Fibroblast of lung (primary cell): ENCODE results near the gene SLC34A3. TPM values are rescaled to one million over a fixed set of nuclear protein-coding genes. Genes with fewer than 3 reads are reported as not detected.

Source experiments
- DNase-seq, 2 donors: peaks; one replicate each; pipeline versions ENCODE4 v3.0.0 to v3.0.0-alpha.2; 2010; ENCODE audit warnings: low read depth in 2 of 2
- H2AFZ ChIP-seq: 2 replicates; pipeline ENCODE4 v1.5.1; 2012; ENCODE audit warnings: low read length, control low read depth, inconsistent platforms
- H3K27ac ChIP-seq: 2 replicates; pipeline ENCODE4 v1.5.1; 2011; ENCODE audit warnings: low read length, control low read depth; ENCODE audit not compliant: insufficient read depth
- H3K27me3 ChIP-seq: 2 replicates; pipeline ENCODE4 v1.5.1; 2011; ENCODE audit warnings: mild to moderate bottlenecking, low read length; ENCODE audit not compliant: control insufficient read depth, insufficient read depth
- H3K36me3 ChIP-seq: 2 replicates; pipeline ENCODE4 v1.5.1; 2011; ENCODE audit warnings: low read length; ENCODE audit not compliant: control insufficient read depth, insufficient read depth
- H3K4me1 ChIP-seq: 2 replicates; pipeline ENCODE4 v1.5.1; 2011; ENCODE audit warnings: low read length; ENCODE audit not compliant: control insufficient read depth, insufficient read depth; ENCODE audit errors: extremely low read depth
- H3K4me2 ChIP-seq: 2 replicates; pipeline ENCODE4 v1.5.1; 2011; ENCODE audit warnings: low read length, control low read depth; ENCODE audit not compliant: insufficient read depth; ENCODE audit errors: extremely low read depth
- H3K4me3 ChIP-seq, 4 experiments: fragments of 200-600 bp in 1 of 4; sonication (generic) in 1 of 4; replicated peaks in 1 of 4; 2 replicates each; pipeline ENCODE4 v1.5.1; 2011 to 2016; ENCODE audit warnings: low read length in 4 of 4, low read depth in 3 of 4, mild to moderate bottlenecking in 3 of 4, control low read depth in 2 of 4, inconsistent platforms in 1 of 4, mixed read lengths in 1 of 4; ENCODE audit not compliant: insufficient read depth in 1 of 4; ENCODE audit errors: control extremely low read depth in 1 of 4
- H3K79me2 ChIP-seq: 2 replicates; pipeline ENCODE4 v1.5.1; 2012; ENCODE audit warnings: mild to moderate bottlenecking, low read length, inconsistent platforms; ENCODE audit not compliant: control insufficient read depth, insufficient read depth
- H3K9ac ChIP-seq: 2 replicates; pipeline ENCODE4 v1.5.1; 2011; ENCODE audit warnings: mild to moderate bottlenecking, low read length, control low read depth; ENCODE audit not compliant: insufficient read depth
- H3K9me3 ChIP-seq: 2 replicates; pipeline ENCODE4 v1.5.1; 2012; ENCODE audit warnings: low read depth, low read length; ENCODE audit not compliant: control insufficient read depth, insufficient read depth
- H4K20me1 ChIP-seq: 2 replicates; pipeline ENCODE4 v1.5.1; 2011; ENCODE audit warnings: low read length; ENCODE audit not compliant: control insufficient read depth, insufficient read depth; ENCODE audit errors: extremely low read depth
- CTCF ChIP-seq, 2 donors: IDR thresholded peaks in 1 of 2; conservative IDR thresholded peaks in 1 of 2; 1 replicate in 1 of 2; 2 replicates in 1 of 2; pipeline ENCODE4 v1.5.1; 2011 to 2012; ENCODE audit warnings: low read length in 2 of 2, control low read depth in 1 of 2, inconsistent platforms in 1 of 2, low read depth in 1 of 2, mild to moderate bottlenecking in 1 of 2
- EZH2 ChIP-seq: IDR thresholded peaks from 2 replicates; pipeline ENCODE4 v1.5.1; 2012; ENCODE audit warnings: low read length, control low read depth, mild to moderate bottlenecking; ENCODE audit errors: missing control alignments
- polyA minus RNA-seq: library from RNA; depleted of rRNA, polyadenylated mRNA; stranded (reverse); fragments of >200 nt; gene quantifications from 2 replicates; pipeline ENCODE4 v1.2.3, GENCODE V29; 2011; ENCODE audit warnings: low replicate concordance
- polyA plus RNA-seq, 2 donors: library from polyadenylated mRNA; depleted of rRNA in 1 of 2; stranded (reverse) in 1 of 2; unstranded in 1 of 2; fragments of >200 nt; gene quantifications; 2 replicates each; pipeline ENCODE4 v1.2.1, GENCODE V29; 2011 to 2012; ENCODE audit warnings: missing spikeins in 1 of 2
- total RNA-seq: library from RNA; depleted of rRNA; stranded (reverse); fragments of >200 nt; gene quantifications from 2 replicates; pipeline ENCODE4 v1.2.1, GENCODE V29; 2014

Gene SLC34A3
- total RNA-seq (not detected in 2 replicates), polyA plus RNA-seq (not detected in 2 replicates), polyA minus RNA-seq (not detected in 2 replicates)
- polyA plus RNA-seq (2012): not detected in 2 replicates

GRCh38 chr9:137230705-137231371, at the start of gene SLC34A3:
SLC34A3 (plus strand) TSS chr9:137230901; CDS start chr9:137231703, 802 bp downstream.
- Histone ChIP-seq H3K9me3 (no peaks in the 10 kb centered on the region), H3K36me3 (no peaks in the 10 kb centered on the region), H3K27me3 (no peaks in the 10 kb centered on the region), H3K4me1 (no peaks in the 10 kb centered on the region), H4K20me1 (no peaks in the 10 kb centered on the region), H2AFZ (no peak within 1 kb of the TSS), H3K79me2 (no peaks in the 10 kb centered on the region), H3K27ac (no peak within 1 kb of the TSS), H3K4me2 (no peak within 1 kb of the TSS), H3K9ac (no peak within 1 kb of the TSS), H3K4me3 (no peak within 1 kb of the TSS)
- TF ChIP-seq CTCF (conservative IDR thresholded peaks at IDR 0.05 in 1 of 2, IDR thresholded peaks at IDR 0.05 in 1 of 2; ENCODE audit: low read depth in 1 of 2, low read length in 2 of 2) (no peak), EZH2 (no peak)
- no peak for DNase-seq

- peaks cover 2% of the 10 kb centered on the region for H3K4me1 ChIP-seq
- H3K79me2 ChIP-seq: no peaks in the 10 kb centered on the region
- no peak overlapping the region for H2AFZ ChIP-seq
- H3K9ac ChIP-seq: no peak overlapping the region
- no peak overlapping the region for H3K27ac ChIP-seq
- H3K9me3 ChIP-seq: no peaks in the 10 kb centered on the region
- H3K4me2 ChIP-seq: no peak overlapping the region
- TF ChIP-seq EZH2 (no peak), CTCF (conservative IDR thresholded peaks at IDR 0.05 in 1 of 2, IDR thresholded peaks at IDR 0.05 in 1 of 2; ENCODE audit: low read depth in 1 of 2, low read length in 2 of 2) (no peak)
- no peak overlapping the region for H3K4me3 ChIP-seq
- H3K36me3 ChIP-seq: peaks cover 42% of the 10 kb centered on the region
- DNase-seq: no peak
- H3K27me3 ChIP-seq: no peaks in the 10 kb centered on the region
- H4K20me1 ChIP-seq: no peaks in the 10 kb centered on the region
Observed at GRCh38 chr9:137181680-137182079, 49.0 kb upstream of the SLC34A3 start.

- Histone ChIP-seq H3K4me3 (no peak overlapping the region), H2AFZ (no peak overlapping the region), H3K4me1 (peaks cover 13% of the 10 kb centered on the region), H4K20me1 (no peaks in the 10 kb centered on the region), H3K27ac (no peak overlapping the region), H3K9me3 (no peaks in the 10 kb centered on the region), H3K27me3 (no peaks in the 10 kb centered on the region), H3K9ac (no peak overlapping the region), H3K36me3 (peaks cover 39% of the 10 kb centered on the region), H3K4me2 (no peak overlapping the region), H3K79me2 (peaks cover 11% of the 10 kb centered on the region)
- TF ChIP-seq EZH2 (no peak), CTCF (conservative IDR thresholded peaks at IDR 0.05 in 1 of 2, IDR thresholded peaks at IDR 0.05 in 1 of 2; ENCODE audit: low read depth in 1 of 2, low read length in 2 of 2) (no peak)
- DNase-seq: no peak
Observed at GRCh38 chr9:137182836-137183235, 47.9 kb upstream of the SLC34A3 start.
